NB4 (cell line): ENCODE measurements around the gene NECAB2.

Experiments used
- DNase-seq: peaks from one replicate; pipeline ENCODE4 v3.0.0; 2010; ENCODE audit warnings: low read depth
- H3K4me3 ChIP-seq: one replicate; pipeline ENCODE4 v1.5.1; 2011; ENCODE audit warnings: mild to moderate bottlenecking, low read depth, low read length, moderate library complexity
- CTCF ChIP-seq: IDR thresholded peaks from one replicate; pipeline ENCODE4 v1.5.1; 2012; ENCODE audit warnings: low read depth, low read length
- MYC ChIP-seq: IDR thresholded peaks from 2 replicates; pipeline ENCODE4 v1.6.1; 2011; ENCODE audit warnings: low read depth, low read length
- POLR2A ChIP-seq: IDR thresholded peaks from 2 replicates; pipeline ENCODE4 v1.6.1; 2011; ENCODE audit warnings: mild to moderate bottlenecking; ENCODE audit not compliant: insufficient read length; ENCODE audit errors: extremely low read depth
- TF ChIP-seq, protein P1 (sequence below): IDR thresholded peaks from 2 replicates; pipeline ENCODE4 v1.6.1; 2011; ENCODE audit warnings: low read depth, low read length

Gene NECAB2

DNA sequence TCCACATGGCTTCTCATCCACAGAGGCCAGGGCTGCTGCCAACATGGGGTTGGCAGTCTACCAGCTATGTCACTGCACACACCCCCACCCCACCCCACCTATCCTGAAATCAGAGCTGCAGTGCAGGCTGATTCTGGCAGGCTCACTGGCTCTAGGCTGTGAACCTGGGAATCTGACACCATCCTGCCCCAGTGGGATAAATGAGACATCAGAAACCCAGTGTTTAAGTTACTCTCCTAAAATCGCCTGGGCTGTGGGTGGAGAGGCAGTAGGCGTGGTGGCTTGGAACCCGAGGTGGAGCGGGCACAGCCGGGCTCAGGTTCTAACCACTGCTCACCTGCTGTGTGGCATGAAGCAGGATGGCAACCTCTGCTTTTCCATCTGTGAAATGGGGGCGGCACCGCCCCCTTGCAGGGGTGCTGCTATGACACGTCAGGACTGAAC, 69.0 kb downstream of the NECAB2 start:
- TF ChIP-seq, protein P1, sequence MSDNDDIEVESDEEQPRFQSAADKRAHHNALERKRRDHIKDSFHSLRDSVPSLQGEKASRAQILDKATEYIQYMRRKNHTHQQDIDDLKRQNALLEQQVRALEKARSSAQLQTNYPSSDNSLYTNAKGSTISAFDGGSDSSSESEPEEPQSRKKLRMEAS, result no peak
- TF ChIP-seq MYC (no peak), POLR2A (no peak), CTCF (no peak)
- H3K4me3 ChIP-seq, result no peak overlapping the region
- no peak for DNase-seq

DNA sequence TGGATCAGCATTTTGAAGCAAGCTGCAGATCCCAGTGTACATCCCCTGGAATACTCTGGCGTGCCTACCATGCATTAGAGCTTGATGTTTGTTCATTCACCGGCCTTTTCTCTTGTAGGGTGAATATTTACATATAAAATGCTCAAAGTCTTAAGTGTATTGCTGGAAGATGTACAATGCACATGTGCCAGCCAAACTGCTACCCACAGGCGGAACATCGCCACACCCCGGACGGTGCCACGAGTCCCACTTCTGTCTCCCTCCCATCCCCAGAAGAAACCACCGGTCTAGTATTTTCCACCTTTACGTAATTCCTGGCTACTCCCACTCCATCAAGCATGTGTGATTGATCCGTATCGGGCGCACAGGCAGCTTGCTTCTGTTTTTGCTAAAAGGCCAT, 70.4 kb downstream of the NECAB2 start:
- no peak for DNase-seq
- H3K4me3 ChIP-seq, result no peak overlapping the region
- no peak for TF ChIP-seq MYC
- no peak for TF ChIP-seq CTCF
- TF ChIP-seq POLR2A, result no peak
- TF ChIP-seq, protein P1, result no peak

- H3K4me3 ChIP-seq, result no peak overlapping the region
- TF ChIP-seq, protein P1, result no peak
- no peak for TF ChIP-seq CTCF
- TF ChIP-seq MYC, result no peak
- no peak for TF ChIP-seq POLR2A
- DNase-seq, result no peak
Measured at GRCh38 chr16:84039696-84040095, 71.7 kb downstream of the NECAB2 start.

- DNase-seq, result no peak
- H3K4me3 ChIP-seq, result no peak overlapping the region
- TF ChIP-seq POLR2A, result no peak
- no peak for TF ChIP-seq CTCF
- TF ChIP-seq MYC, result no peak
- TF ChIP-seq, protein P1, result no peak
Measured at GRCh38 chr16:84040226-84040822, 72.3 kb downstream of the NECAB2 start.

DNA sequence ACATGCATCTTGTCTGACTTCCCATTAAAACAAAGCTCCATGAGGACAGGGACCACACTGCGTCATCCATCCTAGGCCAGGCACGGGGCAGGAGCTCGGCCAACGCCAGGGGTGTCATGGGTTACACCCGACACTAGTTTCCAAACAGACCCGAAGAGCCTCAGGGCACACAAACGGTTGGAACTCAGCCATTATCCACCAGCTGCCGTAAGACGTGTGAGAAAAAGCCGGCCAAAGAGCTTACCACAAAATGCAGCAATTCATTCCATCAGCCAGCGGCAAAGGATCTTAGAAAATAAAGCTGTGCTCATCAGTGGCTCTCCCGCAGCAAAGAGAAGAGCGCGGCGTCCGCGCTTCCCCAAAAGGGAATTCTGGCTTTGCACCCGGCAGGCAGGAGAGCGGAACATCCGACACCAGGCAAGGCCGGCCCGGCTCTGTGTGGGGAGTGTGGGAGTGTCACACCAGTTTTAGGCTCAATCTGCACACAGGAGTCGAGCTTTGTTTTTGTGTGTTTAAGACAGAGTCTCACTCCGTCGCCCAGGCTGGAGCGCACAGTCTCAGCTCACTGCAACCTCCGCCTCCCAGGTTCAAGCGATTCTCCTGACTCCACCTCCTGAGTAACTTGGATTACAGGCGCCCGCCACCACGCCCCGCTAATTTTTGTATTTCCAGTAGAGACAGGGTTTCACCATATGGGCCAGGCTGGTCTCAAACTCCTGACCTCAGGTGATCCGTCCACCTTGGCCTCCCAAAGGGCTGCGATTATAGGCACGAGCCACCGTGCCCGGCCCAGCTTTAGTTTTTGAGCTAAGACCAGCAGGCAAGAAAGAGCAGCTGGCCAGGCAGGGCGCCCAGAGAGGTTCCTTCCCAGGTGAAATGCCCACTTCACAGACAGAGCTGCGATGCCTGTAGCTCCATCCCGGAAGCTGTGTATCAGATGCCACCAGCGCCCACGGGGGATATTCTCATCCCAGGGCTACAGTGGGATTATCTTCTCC, 73.1 kb downstream of the NECAB2 start:
- no peak overlapping the region for H3K4me3 ChIP-seq
- TF ChIP-seq CTCF, result no peak
- DNase-seq, result no peak
